Calu3 (cell line): ENCODE data around the gene SYNE2. TPM values are rescaled to one million over a fixed set of nuclear protein-coding genes. Genes with fewer than 3 reads are reported as not detected.
A peak's percentile ranks its signal among the peaks of the same experiment; 100 is the strongest.

Source experiments
- BruUV-seq: library from RNA; stranded (reverse); fragments of 400-500 nt; replicated peaks from 2 replicates; lab custom pipeline; 2021; lab: Mats Ljungman, UMichigan
- CTCF ChIA-PET: fragments of 300-600 bp; sonication (Branson Sonifier 250); formaldehyde crosslinking; loops from one replicate; lab custom pipeline; 2022; ENCODE audit warnings: antibody characterized with exemption; lab: Charles Lee
- DNase-seq: peaks from one replicate; pipeline ENCODE4 v3.0.0; 2022
- H3K27ac Mint-ChIP-seq: one replicate; pipeline ENCODE4 v1.8.0; 2022; ENCODE audit warnings: mixed read lengths; ENCODE audit not compliant: unreplicated experiment
- H3K27me3 Mint-ChIP-seq: one replicate; pipeline ENCODE4 v1.8.0; 2022; ENCODE audit warnings: mixed read lengths; ENCODE audit not compliant: unreplicated experiment
- H3K36me3 Mint-ChIP-seq: one replicate; pipeline ENCODE4 v1.8.0; 2022; ENCODE audit warnings: mild to moderate bottlenecking, moderate library complexity, mixed read lengths; ENCODE audit not compliant: insufficient read depth, unreplicated experiment
- H3K4me1 Mint-ChIP-seq: one replicate; pipeline ENCODE4 v1.8.0; 2022; ENCODE audit warnings: mild to moderate bottlenecking, low read depth, mixed read lengths; ENCODE audit not compliant: unreplicated experiment
- H3K4me3 Mint-ChIP-seq: one replicate; pipeline ENCODE4 v1.8.0; 2022; ENCODE audit warnings: mild to moderate bottlenecking, low read depth, moderate library complexity, mixed read lengths; ENCODE audit not compliant: unreplicated experiment
- H3K9me3 Mint-ChIP-seq: one replicate; pipeline ENCODE4 v1.8.0; 2022; ENCODE audit warnings: low read depth, mixed read lengths; ENCODE audit not compliant: unreplicated experiment
- CTCF ChIP-seq: fragments of 200-600 bp; IDR thresholded peaks from one replicate; pipeline ENCODE4 v1.8.0; 2022; ENCODE audit warnings: antibody characterized with exemption; ENCODE audit not compliant: unreplicated experiment
- intact Hi-C: fragments of 100-400 bp; cut with micrococcal nuclease; formaldehyde crosslinking; loops from one replicate; pipeline ENCODE4 v1.10.0; 2022; ENCODE audit not compliant: unreplicated experiment
- total RNA-seq: library from RNA; stranded (reverse); gene quantifications from 2 replicates; pipeline ENCODE4 v1.2.3, GENCODE V29; 2022

SYNE2 gene
- total RNA-seq, 1 experiment from 2014 or later = 171 TPM

- CTCF ChIA-PET = no interaction called here
- Mint-ChIP-seq H3K36me3 (peaks cover 9% of the 10 kb centered on the region), H3K4me3 (no peak overlapping the region), H3K4me1 (no peaks in the 10 kb centered on the region), H3K9me3 (no peaks in the 10 kb centered on the region), H3K27ac (no peak overlapping the region), H3K27me3 (no peaks in the 10 kb centered on the region)
- TF ChIP-seq CTCF = no peak
- BruUV-seq = no TSS peak
- no peak for DNase-seq
- intact Hi-C loops = no loop called here
Measured at GRCh38 chr14:64008016-64008415, 155.2 kb downstream of the SYNE2 start.

DNA sequence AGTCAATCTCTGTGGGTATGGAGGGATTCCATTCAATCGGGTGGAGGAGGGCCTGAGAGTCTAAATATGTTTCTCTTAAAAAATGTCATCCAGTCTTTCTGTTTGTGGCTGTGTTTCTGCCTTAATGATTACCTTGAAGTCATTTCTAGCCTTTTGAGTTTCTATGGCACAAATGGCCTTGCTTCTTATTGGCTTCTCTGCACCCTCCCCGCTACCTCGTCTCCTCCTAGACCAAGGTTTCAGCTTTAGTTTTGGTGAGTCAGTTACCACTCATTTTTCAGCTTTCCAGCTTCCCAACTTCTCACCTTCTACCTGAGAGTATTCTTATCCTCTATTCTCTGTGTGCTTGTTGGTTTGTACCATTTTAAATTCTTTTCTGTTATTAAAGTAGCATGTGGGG, 159.2 kb downstream of the SYNE2 start:
- no peak for DNase-seq
- peaks cover 11% of the 10 kb centered on the region for H3K36me3 Mint-ChIP-seq
- no peaks in the 10 kb centered on the region for H3K27me3 Mint-ChIP-seq
- CTCF ChIA-PET = no interaction called here
- intact Hi-C loops = no loop called here
- no peaks in the 10 kb centered on the region for H3K9me3 Mint-ChIP-seq
- no peak overlapping the region for H3K4me3 Mint-ChIP-seq
- TF ChIP-seq CTCF = no peak
- H3K27ac Mint-ChIP-seq = no peak overlapping the region
- no peaks in the 10 kb centered on the region for H3K4me1 Mint-ChIP-seq
- BruUV-seq = no TSS peak

- Mint-ChIP-seq H3K4me1 (no peaks in the 10 kb centered on the region), H3K27ac (no peak overlapping the region), H3K4me3 (no peak overlapping the region), H3K27me3 (no peaks in the 10 kb centered on the region), H3K36me3 (peaks cover 17% of the 10 kb centered on the region), H3K9me3 (no peaks in the 10 kb centered on the region)
- no TSS peak for BruUV-seq
- CTCF ChIA-PET = no interaction called here
- no peak for TF ChIP-seq CTCF
- no peak for DNase-seq
- intact Hi-C loops = no loop called here
Measured at GRCh38 chr14:64012720-64013119, 159.9 kb downstream of the SYNE2 start.

DNA sequence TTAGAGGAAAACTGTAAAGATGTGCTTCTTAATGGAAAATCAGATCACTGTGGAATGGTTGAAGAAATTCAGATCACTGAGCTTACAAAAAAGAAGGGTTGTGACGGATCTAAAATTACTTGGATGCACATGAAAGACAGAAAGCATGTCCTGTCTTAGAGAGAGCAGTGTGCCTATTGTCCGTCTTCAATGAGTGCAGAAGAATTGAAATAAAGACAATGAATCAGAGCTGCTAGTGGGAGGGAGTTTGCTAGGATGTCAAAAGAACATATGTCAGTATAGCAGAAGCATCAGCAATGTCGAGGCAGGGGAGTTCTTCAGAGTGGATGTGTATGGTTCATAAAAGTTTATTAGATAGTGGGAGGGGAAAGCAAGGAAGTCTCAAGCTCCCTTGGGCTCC, 172.7 kb downstream of the SYNE2 start:
- Mint-ChIP-seq H3K9me3 (no peaks in the 10 kb centered on the region), H3K27ac (peak overlapping the region; percentile 21), H3K36me3 (peaks cover 28% of the 10 kb centered on the region), H3K27me3 (no peaks in the 10 kb centered on the region), H3K4me1 (no peaks in the 10 kb centered on the region), H3K4me3 (no peak overlapping the region)
- BruUV-seq = no TSS peak
- intact Hi-C loops = no loop called here
- CTCF ChIA-PET = no interaction called here
- no peak for TF ChIP-seq CTCF
- no peak for DNase-seq
